ENCODE results near the gene COL8A1.
"Not testable (repeated sequence)": the region's sequence is repeated elsewhere in the genome, so short reads cannot be mapped to it uniquely, and the experiment has no call there.

COL8A1 gene

DNA sequence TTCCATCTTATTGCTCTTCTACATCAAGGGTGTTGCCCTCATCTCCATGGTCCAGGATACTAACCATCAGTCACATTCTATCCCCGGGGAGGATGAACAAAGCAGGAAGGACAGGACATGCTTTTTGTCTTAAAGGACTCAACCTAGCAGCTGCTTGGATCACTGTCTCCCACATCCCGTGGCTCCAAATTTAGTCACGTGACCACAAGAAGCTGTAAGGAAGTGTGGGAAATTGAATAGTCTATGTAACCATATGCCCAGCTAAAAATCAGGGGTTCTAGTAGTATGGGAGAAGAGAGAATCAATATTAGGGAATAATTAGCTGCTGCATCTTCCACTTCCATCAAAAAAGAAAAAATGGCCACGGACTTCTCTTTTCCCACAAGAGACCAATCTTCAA is 161.0 kb downstream of the COL8A1 start:
- no peak for DNase-seq

DNA sequence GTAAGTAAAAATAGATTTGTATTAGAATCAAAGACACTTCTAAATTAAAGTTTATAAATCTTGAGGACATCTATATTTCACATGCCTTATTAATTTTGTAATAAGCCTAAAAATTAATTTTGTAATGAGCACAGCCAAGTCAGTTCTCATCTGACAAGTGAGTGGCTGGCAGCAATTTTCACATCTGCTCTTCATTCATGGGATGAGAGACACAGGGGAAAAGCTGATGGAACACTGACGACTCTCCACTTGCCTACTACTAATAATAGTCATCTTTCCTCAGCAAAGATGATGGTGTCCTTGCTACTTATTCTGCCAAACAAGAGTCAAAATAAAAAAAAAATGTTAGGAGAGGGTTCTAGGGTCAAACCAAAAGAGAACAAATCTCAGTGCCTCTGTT is 164.9 kb downstream of the COL8A1 start:
- no peak for DNase-seq

DNA sequence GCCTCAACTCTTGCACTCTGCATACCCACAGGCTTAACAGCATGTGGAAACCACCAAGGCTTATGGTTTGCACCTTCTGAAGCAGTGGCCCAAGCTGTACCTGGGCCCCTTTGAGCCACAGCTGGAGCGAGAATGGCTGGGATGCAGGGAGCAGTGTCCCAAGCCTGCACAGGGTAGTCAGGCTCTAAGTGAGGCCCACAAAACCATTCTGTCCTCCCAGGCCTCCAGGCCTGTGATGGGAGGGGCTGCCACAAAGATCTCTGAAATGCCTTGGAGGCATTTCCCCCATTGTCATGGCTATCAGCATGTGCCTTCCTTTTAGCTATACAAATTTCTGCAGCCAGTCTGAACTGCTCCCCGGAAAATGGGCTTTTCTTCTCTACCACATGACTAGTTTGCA is 166.8 kb downstream of the COL8A1 start:
- no peak for DNase-seq

DNA sequence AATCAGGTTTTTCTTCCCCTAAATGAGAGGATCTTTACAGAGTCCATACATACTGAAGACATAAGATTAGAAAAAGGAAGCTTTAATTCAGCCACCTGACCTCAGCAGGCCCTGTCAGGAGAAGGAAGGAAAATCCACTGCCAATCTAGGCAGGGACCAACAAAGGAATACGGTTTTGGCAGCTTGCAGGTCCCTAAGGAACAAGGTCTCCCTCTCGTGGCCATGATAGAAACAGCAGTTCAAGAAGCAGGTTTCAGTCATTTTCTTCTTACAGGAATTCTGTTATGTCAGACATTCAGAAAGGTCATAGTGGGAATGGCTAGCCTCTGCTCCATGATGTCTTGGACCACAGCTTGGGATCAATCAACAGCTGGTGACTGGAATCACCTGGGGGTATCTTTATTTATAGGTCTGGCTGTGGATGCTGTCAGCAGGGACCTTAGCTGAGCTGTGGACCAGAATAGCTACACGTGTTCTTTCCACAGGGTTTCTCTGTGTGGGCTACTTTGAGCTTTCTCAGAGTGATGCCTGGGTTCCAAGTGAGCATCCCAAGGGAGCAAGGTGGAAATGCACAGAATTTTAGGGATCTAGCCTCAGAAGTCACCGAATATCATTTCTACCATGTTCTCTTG is 169.9 kb downstream of the COL8A1 start:
- peak in 4 of 56 donors; percentile 4 to 25 (median 6) for DNase-seq

DNA sequence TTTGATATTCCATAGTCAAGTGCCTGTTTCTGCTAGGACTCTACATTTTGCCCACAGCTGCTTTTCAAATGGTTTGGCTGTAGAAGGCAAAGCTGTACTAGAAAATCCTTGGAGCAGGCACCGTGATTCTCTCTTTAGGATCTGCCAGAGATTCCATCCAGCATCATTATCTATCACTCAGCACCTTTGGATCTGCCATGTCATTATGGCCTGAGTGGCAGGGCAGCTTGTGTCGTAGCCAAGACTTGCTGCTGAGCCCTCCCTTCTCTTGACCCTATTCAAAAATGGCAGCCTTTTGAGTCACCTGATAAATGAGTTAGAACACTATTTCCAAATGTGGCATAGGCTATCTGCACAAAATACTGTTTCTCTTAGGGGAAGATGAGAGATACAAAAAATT is 171.2 kb downstream of the COL8A1 start:
- no peak for DNase-seq

DNA sequence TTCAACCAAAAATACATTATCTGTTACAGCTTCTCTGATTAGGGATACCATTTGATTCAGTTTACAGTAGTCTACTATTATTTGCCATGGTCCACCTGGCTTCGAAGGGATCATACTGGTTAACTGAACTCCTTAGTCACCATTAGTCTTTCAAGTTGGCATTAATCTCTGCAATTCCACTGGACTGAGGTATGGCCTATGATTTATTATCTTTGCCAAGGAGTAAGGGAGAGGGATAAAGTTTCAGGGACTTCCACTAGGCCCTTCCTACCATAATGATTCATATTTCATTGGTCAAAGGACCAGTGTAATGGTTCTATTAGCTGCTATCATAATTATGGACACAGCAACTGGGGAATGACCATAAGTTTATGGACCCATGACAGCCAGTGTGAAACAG is 172.0 kb downstream of the COL8A1 start:
- no peak for DNase-seq

DNA sequence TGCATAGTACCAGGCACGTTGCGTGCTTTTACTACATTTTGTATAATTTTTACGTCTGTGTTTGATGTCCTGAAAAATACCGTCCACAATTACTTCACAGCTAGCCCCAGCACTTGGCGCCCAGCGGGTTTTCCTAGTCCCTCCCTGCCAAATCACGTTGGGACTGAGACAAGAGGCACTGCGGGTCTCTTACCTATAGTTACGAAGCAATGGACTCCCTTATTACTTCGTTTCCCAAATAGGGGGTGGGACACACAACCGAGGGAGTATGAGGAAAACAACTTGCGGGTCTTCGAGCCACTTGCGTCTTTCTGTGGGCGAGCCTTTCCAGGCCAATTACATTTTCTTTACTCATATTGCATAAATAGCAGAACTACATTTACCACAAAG is 178.6 kb downstream of the COL8A1 start:
- peak in 7 of 56 donors; percentile 4 to 51 (median 32) for DNase-seq

DNA sequence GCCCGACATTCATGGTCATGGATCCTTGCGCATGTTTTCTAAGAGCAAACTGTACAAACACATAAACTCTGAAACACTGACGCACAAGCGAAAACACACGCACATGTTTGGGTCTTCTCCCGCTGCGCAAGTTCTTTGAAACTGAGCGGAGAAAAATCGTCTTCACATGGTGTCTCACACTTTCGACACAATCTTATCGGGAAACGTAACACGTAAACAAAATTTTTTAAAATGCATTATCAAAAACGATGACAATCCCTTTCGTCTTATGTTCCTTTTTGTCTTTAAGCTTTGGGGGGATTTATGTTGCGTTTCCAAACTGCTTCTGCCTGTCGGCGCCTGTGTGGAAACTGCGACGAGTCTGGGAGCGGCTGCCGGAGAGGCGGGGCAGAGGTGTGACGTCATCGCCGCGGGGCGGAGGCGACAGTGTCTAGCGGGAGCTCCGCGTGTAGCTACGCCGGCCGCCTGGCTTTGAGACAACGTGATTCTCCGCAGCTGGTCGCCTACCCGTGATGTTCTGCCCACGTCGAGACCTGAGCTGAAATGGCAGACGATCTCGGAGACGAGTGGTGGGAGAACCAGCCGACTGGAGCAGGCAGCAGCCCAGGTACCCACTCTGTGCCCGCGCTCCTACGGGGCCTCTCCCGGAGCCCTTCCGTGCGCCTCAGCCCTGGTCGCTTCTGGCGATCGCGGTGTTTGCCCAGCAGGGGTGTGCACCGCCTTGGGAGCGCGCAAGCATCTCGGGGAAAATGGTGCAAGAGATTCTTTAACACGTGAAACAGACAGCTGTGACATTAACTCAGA is 179.2 kb downstream of the COL8A1 start, which contains the start of gene CMSS1:
TSS of gene CMSS1 (plus strand) at position 426 of the 804 bp plus-strand sequence.
- DNase-seq, result peak in 55 of 56 donors; percentile 56 to 95 (median 85)

DNA sequence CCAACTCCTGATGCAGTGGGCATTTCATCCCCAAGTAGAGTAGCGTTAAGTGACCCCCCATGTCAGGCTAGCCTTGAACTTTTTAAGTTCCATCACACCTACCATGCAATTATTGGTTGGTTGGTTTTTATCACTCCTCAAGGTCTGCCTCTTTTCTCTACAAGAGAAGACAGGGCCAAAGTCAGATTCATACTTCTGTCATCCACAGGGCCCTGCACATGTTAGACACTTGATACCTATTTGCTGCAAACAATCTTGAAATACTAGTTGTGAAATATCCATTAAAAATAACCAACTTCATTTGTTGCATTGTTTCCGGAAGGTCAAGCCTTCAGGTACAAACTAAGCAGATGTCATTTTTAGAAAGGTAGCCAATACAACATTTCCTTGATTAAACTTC is 180.4 kb downstream of the COL8A1 start:
- DNase-seq, result no peak

DNA sequence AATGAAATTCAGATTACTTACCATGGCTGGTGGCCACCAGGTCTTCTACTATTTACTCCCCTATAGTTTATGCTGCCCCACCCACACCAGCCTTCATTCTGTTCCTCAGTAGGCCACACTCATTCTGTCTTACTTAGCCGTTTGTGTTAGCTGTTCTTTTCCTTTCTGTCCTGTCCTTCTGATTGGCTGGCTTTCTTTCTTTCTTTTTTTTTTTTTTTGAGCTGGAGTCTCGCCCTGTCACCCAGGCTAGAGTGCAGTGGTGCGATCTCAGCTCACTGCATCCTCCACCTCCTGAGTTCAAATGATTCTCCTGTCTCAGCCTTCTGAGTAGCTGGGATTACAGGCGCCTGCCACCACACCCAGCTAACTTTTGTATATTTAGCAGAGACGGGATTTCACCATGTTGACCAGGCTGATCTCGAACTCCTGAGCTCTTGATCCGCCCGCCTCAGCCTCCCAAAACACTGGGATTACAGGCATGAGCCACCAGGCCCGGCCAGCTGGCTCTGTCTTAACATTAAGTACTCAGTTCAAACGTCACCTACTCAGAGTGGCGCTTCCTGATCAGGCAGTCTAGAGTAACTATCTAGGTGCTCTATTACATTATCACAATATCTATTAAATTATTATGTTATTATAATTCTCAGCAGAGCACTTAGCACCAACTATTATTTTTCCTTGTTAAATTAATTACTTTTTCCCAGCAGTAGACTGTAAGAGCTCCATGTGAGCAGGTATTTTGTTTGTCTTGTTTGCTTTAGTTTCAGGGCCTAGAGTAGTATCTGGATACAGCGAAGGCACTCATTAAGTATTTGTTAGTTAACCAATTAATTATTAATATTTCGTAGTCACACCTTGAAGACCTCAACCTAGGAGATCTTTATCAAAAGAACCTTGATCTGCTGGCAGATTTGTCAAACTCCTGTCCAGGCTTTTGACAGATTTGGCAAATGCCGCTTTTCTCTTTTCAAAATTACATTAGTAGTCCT is 185.6 kb downstream of the COL8A1 start:
- DNase-seq, result no peak

DNA sequence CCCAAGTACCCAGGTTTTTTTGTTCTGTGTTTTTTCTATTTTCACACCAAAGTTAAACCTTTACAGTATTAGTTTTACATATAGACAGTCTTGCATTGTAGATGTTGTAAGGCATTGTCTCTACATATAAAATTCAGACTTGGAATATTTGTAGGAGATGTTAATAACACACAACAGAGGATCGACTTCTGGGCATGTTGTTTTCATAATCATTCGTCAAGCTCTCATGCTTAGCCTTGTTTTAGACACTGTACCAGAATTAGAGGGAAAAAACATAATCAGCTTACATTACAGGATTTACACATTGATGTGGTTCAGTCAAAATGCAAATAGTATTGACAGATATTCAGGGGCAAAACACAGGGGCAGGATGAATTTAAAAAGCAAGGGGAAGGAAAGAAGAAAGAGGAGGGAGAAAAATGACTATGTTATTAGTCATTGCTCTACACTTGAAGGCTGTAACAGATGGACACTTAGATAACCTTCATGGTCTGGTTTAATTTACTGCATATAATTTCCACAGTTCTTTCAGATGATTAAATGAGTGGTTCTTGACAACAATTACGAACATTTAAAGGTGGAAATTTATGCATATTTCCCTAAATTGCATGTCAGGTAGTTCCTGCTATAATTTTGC is 186.7 kb downstream of the COL8A1 start:
- DNase-seq, result no peak

DNA sequence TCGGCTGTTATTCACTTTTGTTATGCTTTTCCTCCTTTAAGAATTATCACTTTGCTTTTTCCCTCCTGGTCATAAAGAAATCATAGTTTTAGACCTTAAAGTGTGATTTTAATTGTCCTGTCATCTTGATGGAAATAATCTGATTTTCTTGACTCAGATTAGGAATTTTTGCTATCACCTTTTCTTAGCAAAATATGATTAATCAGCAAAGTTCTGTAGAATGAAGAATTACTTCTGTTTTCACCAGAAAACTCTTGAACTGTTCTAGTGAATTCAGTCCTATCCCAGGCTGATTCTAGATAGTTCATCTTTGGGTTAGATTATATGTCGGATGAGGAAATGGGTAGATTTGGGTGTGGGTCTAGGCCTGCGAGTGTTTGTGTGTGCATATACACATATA is 191.4 kb downstream of the COL8A1 start:
- DNase-seq, result no peak

DNA sequence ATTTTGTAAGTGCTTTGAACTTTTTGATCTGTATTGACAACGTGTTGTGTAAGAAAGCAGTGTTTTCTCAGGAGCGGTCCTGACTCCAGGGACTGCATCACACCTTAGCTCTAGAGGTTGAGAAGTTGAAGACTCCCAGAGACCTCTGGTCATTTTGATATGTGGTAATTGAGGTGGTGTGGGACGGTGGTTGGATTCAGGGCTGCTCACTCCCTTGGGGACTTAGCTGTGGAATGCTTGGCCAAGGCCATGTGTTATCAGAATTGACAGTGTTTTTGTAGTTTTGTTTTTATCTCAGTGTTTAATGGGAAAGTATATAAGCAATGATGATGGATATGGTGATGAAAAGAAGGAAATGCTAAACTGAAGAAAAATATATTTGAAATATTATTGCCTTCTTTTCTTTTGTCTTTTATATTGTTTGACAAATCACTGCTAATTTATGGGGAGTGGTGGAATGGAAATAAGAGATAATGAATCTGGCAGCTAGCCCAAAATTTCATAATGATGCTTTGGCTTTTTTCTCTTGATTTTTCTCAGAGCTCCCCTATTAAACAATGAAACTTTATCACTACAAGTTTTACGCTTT is 195.3 kb downstream of the COL8A1 start:
- DNase-seq, result no peak

DNA sequence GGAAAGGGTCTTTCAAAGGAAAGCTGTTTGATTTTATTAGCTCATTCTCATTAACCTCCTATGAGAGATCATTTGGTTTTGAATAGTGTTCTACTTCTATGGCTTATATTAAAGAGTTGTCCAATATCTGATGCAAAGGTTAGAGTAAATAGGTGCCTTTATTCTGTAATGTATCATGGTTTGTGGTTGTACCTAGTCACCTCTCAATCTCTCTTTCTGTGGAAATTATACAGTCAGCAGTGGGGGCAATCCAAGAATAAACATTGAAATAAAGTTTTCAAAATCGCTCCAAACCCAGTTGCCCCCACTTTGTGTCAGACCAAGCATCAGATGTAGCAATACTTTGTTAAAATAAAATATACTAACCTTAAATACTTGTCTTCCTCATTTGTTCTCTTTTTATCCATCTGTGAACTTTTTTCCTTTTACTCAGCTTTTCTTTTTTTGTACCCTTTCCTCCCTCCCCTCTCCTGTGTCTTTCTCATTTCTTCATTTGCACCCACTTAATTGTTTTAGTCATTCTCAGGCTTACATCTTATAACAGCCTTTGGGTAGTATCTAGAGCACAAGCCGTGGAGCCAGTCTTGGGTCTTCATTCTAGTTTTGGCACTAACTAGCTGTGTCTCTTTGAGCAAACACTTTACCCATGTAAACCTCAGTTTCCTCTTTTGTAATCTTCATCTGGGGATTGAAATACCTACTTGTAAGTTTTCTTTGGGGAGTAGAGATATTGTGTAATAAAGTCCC is 196.0 kb downstream of the COL8A1 start:
- DNase-seq, result no peak

DNA sequence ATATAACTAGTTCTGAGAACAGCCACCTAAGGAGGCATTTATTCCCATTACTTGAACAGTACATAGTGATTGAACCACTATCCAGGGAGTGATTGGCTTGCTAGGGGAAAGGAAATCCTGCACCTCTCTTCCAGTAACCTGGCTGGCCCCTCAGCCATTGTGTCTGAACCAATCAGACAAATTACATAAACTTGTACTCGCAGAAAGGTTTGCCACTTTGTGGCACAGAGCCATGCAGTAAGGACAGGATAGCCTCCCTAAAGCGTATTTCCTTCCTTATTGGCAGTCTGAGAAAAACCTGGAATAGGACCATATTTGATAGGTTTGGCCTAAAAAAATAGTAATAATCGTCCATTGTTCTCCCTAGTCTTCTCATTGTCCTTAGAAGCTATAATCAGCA is 198.3 kb downstream of the COL8A1 start:
- no peak for DNase-seq

DNA sequence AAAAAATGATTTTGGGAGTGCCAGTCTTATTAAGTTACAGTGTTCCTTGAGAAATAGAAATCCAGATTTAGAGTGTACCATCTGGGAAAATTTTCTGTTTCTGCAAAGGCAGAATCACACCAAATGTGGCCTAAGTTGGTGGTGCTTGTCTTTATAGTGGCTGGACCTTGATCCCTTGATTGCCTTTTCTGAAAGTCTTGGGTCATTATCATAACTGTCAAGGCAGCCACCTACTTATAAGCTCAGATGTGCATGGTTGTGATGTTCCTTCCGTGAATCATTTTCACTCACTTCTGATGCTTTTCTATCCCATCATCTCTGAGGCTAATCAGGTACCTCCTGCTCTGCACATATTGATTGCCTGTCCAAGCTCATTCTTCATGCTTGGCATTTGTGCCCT is 199.3 kb downstream of the COL8A1 start:
- DNase-seq, result no peak

DNA sequence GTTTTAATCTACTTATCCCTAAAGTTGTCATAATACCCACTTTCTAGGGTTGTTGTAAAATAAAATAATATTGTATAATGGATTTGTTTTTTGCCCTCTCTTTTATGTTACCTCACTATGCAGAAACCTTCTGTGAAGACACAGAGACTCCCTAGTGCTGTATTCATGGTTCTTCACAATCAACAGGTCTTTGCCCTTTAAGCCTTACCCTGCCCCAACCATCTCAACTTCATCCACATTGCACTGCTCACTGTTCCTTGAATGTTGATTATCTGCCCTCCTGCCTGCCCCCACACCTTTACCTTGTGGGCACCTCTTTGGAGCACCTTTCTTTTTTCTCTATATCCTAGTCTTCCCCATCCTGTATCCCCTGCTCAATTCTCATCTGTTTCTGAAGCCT is 200.4 kb downstream of the COL8A1 start:
- no peak for DNase-seq

DNA sequence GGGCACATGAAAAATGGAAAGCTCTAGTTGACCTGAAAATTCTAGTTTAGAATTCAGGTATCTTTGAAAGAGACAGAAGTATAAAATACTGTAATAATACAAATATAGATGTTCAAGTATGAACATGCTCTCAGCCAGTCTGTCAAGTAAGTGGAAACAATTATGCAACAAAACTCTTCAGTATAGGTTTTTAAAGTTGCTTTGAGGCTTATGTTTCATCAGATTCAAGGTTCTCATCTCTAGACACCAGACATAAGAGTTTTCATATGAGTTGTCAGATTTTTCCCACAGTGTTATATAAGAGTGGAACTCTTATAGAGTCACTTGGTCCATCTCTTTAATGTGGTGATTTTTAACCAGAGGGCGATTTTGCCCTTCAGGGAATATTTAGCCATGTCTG is 201.2 kb downstream of the COL8A1 start:
- DNase-seq, result no peak

DNA sequence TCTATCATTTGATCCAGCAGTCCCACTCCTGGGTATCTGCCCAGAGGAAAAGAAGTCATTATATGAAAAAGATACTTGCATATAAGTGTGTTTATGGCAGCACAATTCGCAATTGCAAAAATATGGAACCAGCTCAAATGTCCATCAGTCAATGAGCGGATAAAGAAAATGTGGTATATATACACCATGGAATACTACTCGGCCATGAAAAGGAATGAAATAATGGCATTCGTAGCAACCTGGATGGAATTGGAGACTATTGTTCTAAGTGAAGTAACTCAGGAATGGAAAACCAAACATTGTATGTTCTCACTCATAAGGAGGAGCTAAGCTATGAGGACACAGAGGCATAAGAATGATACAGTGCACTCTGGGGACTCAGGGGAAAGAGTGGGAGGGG is 203.6 kb downstream of the COL8A1 start:
- not testable (repeated sequence) for DNase-seq
